Ishikawa (cell line): ENCODE data around the gene KCNN1.
A peak's percentile ranks its signal among the peaks of the same experiment; 100 is the strongest.

ENCODE experiments used
- CEBPB ChIP-seq: IDR thresholded peaks from 2 replicates; pipeline ENCODE4 v1.6.1; 2012
- CREB1 ChIP-seq: IDR thresholded peaks from 2 replicates; pipeline ENCODE4 v1.6.1; 2012; ENCODE audit warnings: low read depth
- EGR1 ChIP-seq: IDR thresholded peaks from 2 replicates; pipeline ENCODE4 v1.6.1; 2012
- EP300 ChIP-seq: IDR thresholded peaks from 2 replicates; pipeline ENCODE4 v1.6.1; 2012; ENCODE audit warnings: borderline replicate concordance
- FOXM1 ChIP-seq: IDR thresholded peaks from 2 replicates; pipeline ENCODE4 v1.6.1; 2012; ENCODE audit warnings: low read depth, borderline replicate concordance
- MAX ChIP-seq: IDR thresholded peaks from 2 replicates; pipeline ENCODE4 v1.6.1; 2012
- NFIC ChIP-seq: IDR thresholded peaks from 2 replicates; pipeline ENCODE4 v1.6.1; 2012
- RAD21 ChIP-seq: IDR thresholded peaks from 2 replicates; pipeline ENCODE4 v1.6.1; 2012; ENCODE audit warnings: low read depth
- REST ChIP-seq: IDR thresholded peaks from 2 replicates; pipeline ENCODE4 v1.6.1; 2012; ENCODE audit warnings: low read depth, mild to moderate bottlenecking
- TAF1 ChIP-seq: IDR thresholded peaks from 2 replicates; pipeline ENCODE4 v1.6.1; 2012; ENCODE audit warnings: low read depth, mild to moderate bottlenecking
- TCF12 ChIP-seq: IDR thresholded peaks from 2 replicates; pipeline ENCODE4 v1.6.1; 2012; ENCODE audit warnings: low read depth
- TEAD4 ChIP-seq: IDR thresholded peaks from 2 replicates; pipeline ENCODE4 v1.6.1; 2012
- USF1 ChIP-seq: IDR thresholded peaks from 2 replicates; pipeline ENCODE4 v1.6.1; 2012
- YY1 ChIP-seq: IDR thresholded peaks from 2 replicates; pipeline ENCODE4 v1.6.1; 2012; ENCODE audit warnings: low read depth
- ZBTB7A ChIP-seq: IDR thresholded peaks from 2 replicates; pipeline ENCODE4 v1.6.1; 2012; ENCODE audit warnings: low read depth

The KCNN1 gene

GRCh38 chr19:18021121-18021755 lies 54.3 kb downstream of the KCNN1 start:
- TF ChIP-seq TAF1 (no peak), NFIC (peak; percentile 67), CEBPB (no peak), CREB1 (no peak), REST (no peak), FOXM1 (no peak), TEAD4 (no peak), EP300 (no peak), YY1 (no peak), RAD21 (no peak), EGR1 (no peak), USF1 (no peak), ZBTB7A (no peak), MAX (peak; percentile 33; the same call in 1 of the 2 replicates), TCF12 (no peak)

- no peak for TF ChIP-seq YY1
- TF ChIP-seq TAF1 = no peak
- no peak for TF ChIP-seq EGR1
- TF ChIP-seq USF1 = no peak
- TF ChIP-seq FOXM1 = no peak
- TF ChIP-seq REST = no peak
- no peak for TF ChIP-seq ZBTB7A
- TF ChIP-seq NFIC = no peak
- TF ChIP-seq MAX = no peak
- no peak for TF ChIP-seq TEAD4
- no peak for TF ChIP-seq CREB1
- no peak for TF ChIP-seq EP300
- TF ChIP-seq RAD21 = no peak
- no peak for TF ChIP-seq TCF12
Measured at GRCh38 chr19:18023622-18024251, 56.8 kb downstream of the KCNN1 start.

- TF ChIP-seq TAF1 (no peak), USF1 (no peak), REST (no peak), CEBPB (no peak), MAX (no peak), TCF12 (no peak), YY1 (no peak), CREB1 (no peak), EP300 (no peak)
Measured at GRCh38 chr19:18027151-18027550, 60.2 kb downstream of the KCNN1 start.
